HepG2 (cell line): ENCODE measurements around the gene NMU. TPM values are rescaled to one million over a fixed set of nuclear protein-coding genes. Genes with fewer than 3 reads are reported as not detected.

ENCODE experiments used
- ARID2 ChIP-seq: sonication (generic); formaldehyde crosslinking; IDR thresholded peaks from 2 replicates; pipeline ENCODE4 v1.8.1; 2022; ENCODE audit warnings: mild to moderate bottlenecking, missing genetic modification reagents, borderline replicate concordance
- DR1 ChIP-seq: sonication (generic); formaldehyde crosslinking; IDR thresholded peaks from 2 replicates; pipeline ENCODE4 v1.8.0; 2021; ENCODE audit warnings: mild to moderate bottlenecking, missing genetic modification reagents, inconsistent platforms
- ERF ChIP-seq: IDR thresholded peaks from 2 replicates; pipeline ENCODE4 v1.6.1; 2018; ENCODE audit warnings: missing biosample characterization, missing genetic modification reagents
- HOXD1 ChIP-seq: sonication (generic); formaldehyde crosslinking; IDR thresholded peaks from 2 replicates; pipeline ENCODE4 v1.5.0; 2020; ENCODE audit warnings: missing genetic modification reagents
- KLF15 ChIP-seq: sonication (generic); formaldehyde crosslinking; IDR thresholded peaks from 2 replicates; pipeline ENCODE4 v1.8.1; 2023; ENCODE audit warnings: borderline replicate concordance, mild to moderate bottlenecking, inconsistent platforms, missing genetic modification reagents, mixed read lengths
- MED8 ChIP-seq: sonication (generic); formaldehyde crosslinking; IDR thresholded peaks from 2 replicates; pipeline ENCODE4 v1.8.1; 2023; ENCODE audit warnings: mild to moderate bottlenecking, missing genetic modification reagents; ENCODE audit not compliant: insufficient replicate concordance
- NCOA2 ChIP-seq: sonication (generic); formaldehyde crosslinking; IDR thresholded peaks from 2 replicates; pipeline ENCODE4 v1.8.0; 2022; ENCODE audit warnings: inconsistent platforms
- NFIB ChIP-seq: sonication (generic); formaldehyde crosslinking; IDR thresholded peaks from 2 replicates; pipeline ENCODE4 v1.9.0; 2021; ENCODE audit warnings: missing genetic modification reagents, mild to moderate bottlenecking, borderline replicate concordance
- NPAS2 ChIP-seq: sonication (generic); formaldehyde crosslinking; IDR thresholded peaks from 2 replicates; pipeline ENCODE4 v1.8.0; 2022; ENCODE audit warnings: mild to moderate bottlenecking, missing genetic modification reagents, borderline replicate concordance
- NR2F2 ChIP-seq: IDR thresholded peaks from 2 replicates; pipeline ENCODE4 v1.6.1; 2012; ENCODE audit warnings: low read depth, inconsistent platforms, borderline replicate concordance
- ONECUT2 ChIP-seq: sonication (generic); formaldehyde crosslinking; IDR thresholded peaks from 2 replicates; pipeline ENCODE4 v1.4.0; 2020; ENCODE audit warnings: missing genetic modification reagents
- PHF5A ChIP-seq: IDR thresholded peaks from one replicate; pipeline ENCODE4 v1.6.1; 2018; ENCODE audit warnings: low read depth, missing genetic modification reagents; ENCODE audit not compliant: unreplicated experiment
- POGK ChIP-seq: sonication (generic); formaldehyde crosslinking; conservative IDR thresholded peaks from 2 replicates; pipeline ENCODE4 v1.8.0; 2022; ENCODE audit warnings: mild to moderate bottlenecking, moderate library complexity, missing genetic modification reagents
- SIX4 ChIP-seq: sonication (generic); formaldehyde crosslinking; IDR thresholded peaks from 2 replicates; pipeline ENCODE4 v1.4.0; 2020; ENCODE audit warnings: missing genetic modification reagents
- TMF1 ChIP-seq: sonication (generic); formaldehyde crosslinking; IDR thresholded peaks from 2 replicates; pipeline ENCODE4 v1.8.1; 2022; ENCODE audit warnings: low read depth, missing genetic modification reagents
- UBTF ChIP-seq: sonication (generic); formaldehyde crosslinking; IDR thresholded peaks from 2 replicates; pipeline ENCODE4 v1.4.0; 2020; ENCODE audit warnings: mild to moderate bottlenecking, missing genetic modification reagents
- ZBTB21 ChIP-seq: sonication (generic); formaldehyde crosslinking; IDR thresholded peaks from 2 replicates; pipeline ENCODE4 v1.4.0; 2020; ENCODE audit warnings: missing genetic modification reagents
- ZBTB3 ChIP-seq: sonication (generic); formaldehyde crosslinking; IDR thresholded peaks from 2 replicates; pipeline ENCODE4 v1.4.0; 2020; ENCODE audit warnings: low read depth, mild to moderate bottlenecking, moderate library complexity, missing genetic modification reagents, borderline replicate concordance
- ZFP36 ChIP-seq: fragments of 150-350 bp; IDR thresholded peaks from 2 replicates; pipeline ENCODE4 v1.6.1; 2018; ENCODE audit warnings: borderline replicate concordance, low read length, low read depth; ENCODE audit not compliant: partially characterized antibody
- ZKSCAN1 ChIP-seq: fragments of 150-350 bp; IDR thresholded peaks from 2 replicates; pipeline ENCODE4 v1.6.1; 2014; ENCODE audit warnings: low read length
- ZNF205 ChIP-seq: IDR thresholded peaks from 2 replicates; pipeline ENCODE4 v1.6.1; 2018; ENCODE audit warnings: missing biosample characterization, missing genetic modification reagents
- ZNF264 ChIP-seq: sonication (generic); formaldehyde crosslinking; IDR thresholded peaks from 2 replicates; pipeline ENCODE4 v1.4.0; 2020; ENCODE audit warnings: missing genetic modification reagents
- ZNF34 ChIP-seq: sonication (generic); formaldehyde crosslinking; IDR thresholded peaks from 2 replicates; pipeline ENCODE4 v1.4.0; 2020; ENCODE audit warnings: mild to moderate bottlenecking, missing genetic modification reagents, borderline replicate concordance
- ZNF383 ChIP-seq: sonication (generic); formaldehyde crosslinking; IDR thresholded peaks from 2 replicates; pipeline ENCODE4 v1.4.0; 2020; ENCODE audit warnings: missing genetic modification reagents, mild to moderate bottlenecking, borderline replicate concordance
- ZNF431 ChIP-seq: sonication (generic); formaldehyde crosslinking; IDR thresholded peaks from 2 replicates; pipeline ENCODE4 v1.9.0; 2022; ENCODE audit warnings: missing genetic modification reagents, low read depth, mild to moderate bottlenecking, borderline replicate concordance
- ZNF547 ChIP-seq: sonication (generic); formaldehyde crosslinking; IDR thresholded peaks from 2 replicates; pipeline ENCODE4 v1.5.1; 2020; ENCODE audit warnings: mild to moderate bottlenecking, missing genetic modification reagents
- ZNF713 ChIP-seq: sonication (generic); formaldehyde crosslinking; IDR thresholded peaks from 2 replicates; pipeline ENCODE4 v1.4.0; 2020; ENCODE audit warnings: mild to moderate bottlenecking, missing genetic modification reagents
- ZNF775 ChIP-seq: sonication (generic); formaldehyde crosslinking; IDR thresholded peaks from 2 replicates; pipeline ENCODE4 v1.4.0; 2020; ENCODE audit warnings: missing genetic modification reagents, mild to moderate bottlenecking, moderate library complexity, borderline replicate concordance
- polyA plus RNA-seq, 8 experiments: library from polyadenylated mRNA; depleted of rRNA in 3 of 8; stranded (reverse) in 7 of 8; unstranded in 1 of 8; fragments of >200 nt; fragmentation: Illumina TruSeq in 4 of 8; extraction: Trizol in 4 of 8; gene quantifications; 2 replicates each; pipeline versions ENCODE4 v1.2.1 to v1.2.3, GENCODE V29; 2011 to 2016; ENCODE audit warnings: low read depth in 4 of 8, missing spikeins in 1 of 8, mixed read lengths in 1 of 8; ENCODE audit not compliant: insufficient read depth in 1 of 8
- total RNA-seq, 5 experiments: library from RNA; depleted of rRNA; stranded (reverse); fragments of >200 nt; fragmentation: Illumina TruSeq; extraction: Trizol; gene quantifications; 2 replicates each; pipeline ENCODE4 v1.2.3, GENCODE V29; 2016; ENCODE audit warnings: low read depth in 1 of 5

NMU gene
- total and polyA plus RNA-seq, 2 of the 13 experiments (the other 11 are each of a cell fraction or from before 2014, with no cell fraction given): not detected

GRCh38 chr4:55545641-55546505, 90.2 kb downstream of the NMU start (continued):
- TF ChIP-seq ZFP36 (no peak), ZBTB21 (CRISPR knock-in tag) (no peak), KLF15 (CRISPR knock-in tag) (no peak), SIX4 (no peak), NCOA2 (no peak), ZBTB3 (no peak), ERF (CRISPR knock-in tag) (no peak), POGK (0 out of 2 replicates have a peak, but pooled peaks have one; percentile 69), ZNF205 (CRISPR knock-in tag) (0 out of 2 replicates have a peak, but pooled peaks have one; percentile 34), ZNF383 (no peak), NFIB (CRISPR knock-in tag) (no peak), ZNF547 (CRISPR knock-in tag) (peak; percentile 44; the same call in 1 of the 2 replicates), PHF5A (CRISPR knock-in tag) (no peak), DR1 (0 out of 2 replicates have a peak, but pooled peaks have one; percentile 29), ONECUT2 (CRISPR knock-in tag) (no peak), HOXD1 (no peak; the same call in 1 of the 2 replicates), ZNF34 (CRISPR knock-in tag) (no peak), ZNF431 (CRISPR knock-in tag) (0 out of 2 replicates have a peak, but pooled peaks have one; percentile 51), TMF1 (no peak; the same call in 1 of the 2 replicates), ZNF264 (CRISPR knock-in tag) (no peak), MED8 (CRISPR knock-in tag) (no peak), ZNF775 (CRISPR knock-in tag) (no peak), ZNF713 (CRISPR knock-in tag) (no peak), UBTF (CRISPR knock-in tag) (peak; percentile 99), ZKSCAN1 (no peak), ARID2 (CRISPR knock-in tag) (no peak), NR2F2 (no peak), NPAS2 (no peak)
